Esophagus muscularis mucosa (tissue), 4 donors: ENCODE data around the gene MRPL48. TPM values are rescaled to one million over a fixed set of nuclear protein-coding genes. Genes with fewer than 3 reads are reported as not detected.

Experiments
- DNase-seq: peaks from one replicate; pipeline ENCODE4 v3.0.0-alpha.2; 2017; ENCODE audit errors: extremely low spot score
- H3K27ac ChIP-seq, 4 donors: fragments of 200-600 bp; sonication (generic); replicated peaks in 1 of 4; 1 replicate in 3 of 4; 2 replicates in 1 of 4; pipeline ENCODE4 v1.5.1; 2016 to 2019; ENCODE audit warnings: mild to moderate bottlenecking in 1 of 4
- H3K27me3 ChIP-seq, 4 donors: fragments of 200-600 bp; sonication (generic); one replicate each; pipeline versions ENCODE4 v1.5.1 to v1.6.0; 2016 to 2019
- H3K36me3 ChIP-seq, 4 donors: fragments of 200-600 bp; sonication (generic); one replicate each; pipeline ENCODE4 v1.5.1; 2016 to 2019
- H3K4me1 ChIP-seq, 4 donors: fragments of 200-600 bp; sonication (generic); one replicate each; pipeline ENCODE4 v1.5.1; 2016 to 2019
- H3K4me3 ChIP-seq, 4 donors: fragments of 200-600 bp; sonication (generic); 1 replicate in 2 of 4; 2 replicates in 2 of 4; pipeline ENCODE4 v1.5.1; 2016 to 2019; ENCODE audit warnings: mild to moderate bottlenecking in 4 of 4, moderate library complexity in 1 of 4
- H3K9me3 ChIP-seq, 4 donors: fragments of 200-600 bp; sonication (generic); 1 replicate in 3 of 4; 2 replicates in 1 of 4; pipeline ENCODE4 v1.5.1; 2016 to 2019
- EP300 ChIP-seq: sonication (generic); formaldehyde crosslinking; IDR thresholded peaks from one replicate; pipeline ENCODE4 v1.6.1; 2017; ENCODE audit warnings: antibody characterized with exemption
- POLR2A ChIP-seq: fragments of 450-650 bp; IDR thresholded peaks from one replicate; pipeline ENCODE4 v1.6.1; 2017; ENCODE audit warnings: antibody characterized with exemption, moderate library complexity, mild to moderate bottlenecking, low read depth
- POLR2AphosphoS5 ChIP-seq, 2 donors: sonication (generic); formaldehyde crosslinking; IDR thresholded peaks; one replicate each; pipeline ENCODE4 v1.6.1; 2017; ENCODE audit warnings: antibody characterized with exemption in 2 of 2
- WGBS: methylation state at CpG from one replicate; pipeline ENCODE4 v1.1.5; 2018; 5-methylcytosine and 5-hydroxymethylcytosine counted together
- intact Hi-C: fragments of 100-400 bp; cut with DNase I; formaldehyde crosslinking; loops from one replicate; pipeline ENCODE4 v1.15.1; 2023
- total RNA-seq, 4 donors: library from RNA; depleted of rRNA; stranded (reverse); fragments of >200 nt; gene quantifications; one replicate each; pipeline versions ENCODE4 v1.1.0 to v1.2.1, GENCODE V29; 2016
- TF ChIP-seq, protein P1 (sequence below), 3 experiments: fragments of 200-600 bp in 2 of 3; fragments of 450-650 bp in 1 of 3; sonication (generic) in 2 of 3; IDR thresholded peaks; one replicate each; pipeline ENCODE4 v1.5.1; 2017 to 2019; ENCODE audit warnings: antibody characterized with exemption in 3 of 3, mild to moderate bottlenecking in 2 of 3, moderate library complexity in 1 of 3

Gene MRPL48
- total RNA-seq, 4 donors from 2014 or later = 8.9 to 18.4 (median 11.5) TPM

DNA sequence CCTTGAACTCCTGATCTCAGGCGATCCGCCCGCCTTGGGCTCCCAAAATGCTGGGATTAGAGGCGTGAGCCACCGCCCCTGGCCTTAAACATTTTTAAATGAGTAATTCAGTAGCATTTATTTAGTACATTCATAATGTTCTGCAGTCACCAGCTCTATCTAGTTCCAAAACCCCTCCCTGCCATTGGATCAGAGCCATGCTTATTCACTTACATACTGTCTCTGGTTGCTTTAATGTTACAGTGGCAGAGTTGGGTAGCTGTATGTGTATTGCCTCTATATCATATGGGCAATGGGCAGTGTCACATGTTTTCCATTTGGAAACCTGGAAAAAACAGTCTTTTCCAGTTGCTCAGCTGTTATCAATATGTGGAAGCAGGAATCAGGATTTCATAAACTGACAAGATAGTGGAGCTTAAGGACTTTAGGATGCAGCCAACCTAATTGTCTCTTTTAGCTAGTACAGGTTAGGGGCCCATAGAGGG lies 78.5 kb downstream of the MRPL48 start:
- intact Hi-C loops = no loop called here
- peak overlapping the region; percentile 48 to 69 (median 53) for H3K27ac ChIP-seq
- H3K9me3 ChIP-seq = no peaks in the 10 kb centered on the region
- no peaks in the 10 kb centered on the region for H3K27me3 ChIP-seq
- no peak for TF ChIP-seq EP300
- H3K36me3 ChIP-seq = peaks cover 0 to 52% (median 24%) of the 10 kb centered on the region in 4 donors
- peaks cover 0 to 20% (median 17%) of the 10 kb centered on the region in 4 donors for H3K4me1 ChIP-seq
- H3K4me3 ChIP-seq = no peak overlapping the region
- DNase-seq = no peak
- WGBS = 79% methylated on average over 5 of the region's 5 CpGs

GRCh38 chr11:73866586-73866996 lies 78.9 kb downstream of the MRPL48 start:
- 71% methylated on average over 2 of the region's 2 CpGs for WGBS
- peak; percentile 55 to 83 for TF ChIP-seq POLR2AphosphoS5 (IDR thresholded peaks at IDR 0.05)
- TF ChIP-seq, protein P1, sequence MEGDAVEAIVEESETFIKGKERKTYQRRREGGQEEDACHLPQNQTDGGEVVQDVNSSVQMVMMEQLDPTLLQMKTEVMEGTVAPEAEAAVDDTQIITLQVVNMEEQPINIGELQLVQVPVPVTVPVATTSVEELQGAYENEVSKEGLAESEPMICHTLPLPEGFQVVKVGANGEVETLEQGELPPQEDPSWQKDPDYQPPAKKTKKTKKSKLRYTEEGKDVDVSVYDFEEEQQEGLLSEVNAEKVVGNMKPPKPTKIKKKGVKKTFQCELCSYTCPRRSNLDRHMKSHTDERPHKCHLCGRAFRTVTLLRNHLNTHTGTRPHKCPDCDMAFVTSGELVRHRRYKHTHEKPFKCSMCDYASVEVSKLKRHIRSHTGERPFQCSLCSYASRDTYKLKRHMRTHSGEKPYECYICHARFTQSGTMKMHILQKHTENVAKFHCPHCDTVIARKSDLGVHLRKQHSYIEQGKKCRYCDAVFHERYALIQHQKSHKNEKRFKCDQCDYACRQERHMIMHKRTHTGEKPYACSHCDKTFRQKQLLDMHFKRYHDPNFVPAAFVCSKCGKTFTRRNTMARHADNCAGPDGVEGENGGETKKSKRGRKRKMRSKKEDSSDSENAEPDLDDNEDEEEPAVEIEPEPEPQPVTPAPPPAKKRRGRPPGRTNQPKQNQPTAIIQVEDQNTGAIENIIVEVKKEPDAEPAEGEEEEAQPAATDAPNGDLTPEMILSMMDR (IDR thresholded peaks at IDR 0.05) = no peak
- Histone ChIP-seq H3K27me3 (no peaks in the 10 kb centered on the region), H3K9me3 (no peaks in the 10 kb centered on the region), H3K4me3 (no peak overlapping the region), H3K27ac (peak overlapping the region; percentile 48 to 69 (median 53)), H3K36me3 (peaks cover 0 to 52% (median 25%) of the 10 kb centered on the region in 4 donors), H3K4me1 (peaks cover 0 to 20% (median 17%) of the 10 kb centered on the region in 4 donors)
- intact Hi-C loops = no loop called here
- no peak for DNase-seq

DNA sequence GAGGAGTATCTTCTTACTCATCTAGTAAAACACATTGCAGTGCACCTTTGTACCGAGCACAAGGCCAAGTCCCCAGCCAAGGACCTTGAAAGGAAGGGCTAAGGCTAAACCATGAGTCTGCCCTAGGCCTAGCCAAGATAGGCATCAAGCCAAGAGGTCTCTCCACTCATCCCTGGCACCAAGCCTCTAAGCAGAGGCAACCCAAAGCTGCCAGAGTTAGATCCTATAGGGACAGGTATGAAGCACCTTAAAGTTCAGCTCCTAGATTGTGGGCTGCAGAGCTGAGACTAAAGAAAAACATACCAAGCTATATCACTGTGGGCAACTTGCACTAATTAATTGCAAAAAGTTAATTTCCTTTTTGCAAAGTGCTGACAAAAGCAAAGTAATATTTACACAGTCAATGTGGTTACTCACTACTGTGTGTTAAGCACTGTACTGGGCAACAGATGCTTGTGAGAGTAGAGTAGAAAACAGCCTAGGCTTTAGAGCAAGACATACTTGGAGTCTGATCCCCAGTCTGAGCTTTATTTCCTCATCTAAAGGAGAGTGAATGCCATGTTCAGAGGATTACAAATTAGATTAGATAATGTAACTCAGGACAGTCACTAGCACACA lies 81.8 kb downstream of the MRPL48 start:
- peaks cover 5 to 61% (median 36%) of the 10 kb centered on the region in 4 donors for H3K36me3 ChIP-seq

DNA sequence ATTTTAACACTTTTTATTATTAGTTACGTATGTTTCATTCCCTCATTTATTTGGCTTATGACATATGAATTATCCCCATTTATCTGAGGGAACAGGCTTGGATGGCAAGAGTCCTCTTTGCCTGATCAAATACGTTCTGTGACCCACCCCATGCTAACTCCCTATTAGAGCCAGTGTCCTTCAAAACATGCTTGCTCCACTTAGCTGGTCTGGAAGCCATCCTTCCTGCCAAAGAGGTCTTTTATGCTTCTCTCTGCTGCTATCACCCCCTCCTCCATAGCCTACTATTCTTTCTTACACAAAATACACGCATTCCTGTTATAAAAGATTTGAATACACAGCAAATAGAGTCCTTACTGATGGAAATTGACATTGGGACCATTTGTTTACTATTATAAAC lies 82.6 kb downstream of the MRPL48 start:
- no peaks in the 10 kb centered on the region for H3K9me3 ChIP-seq
- no peaks in the 10 kb centered on the region for H3K27me3 ChIP-seq
- H3K27ac ChIP-seq = no peak overlapping the region
- peaks cover 3 to 30% (median 28%) of the 10 kb centered on the region in 4 donors for H3K4me1 ChIP-seq
- TF ChIP-seq EP300 (no peak), POLR2AphosphoS5 (IDR thresholded peaks at IDR 0.05) (no peak), POLR2A (no peak)
- TF ChIP-seq, protein P1 (IDR thresholded peaks at IDR 0.05) = no peak
- intact Hi-C loops = no loop called here
- DNase-seq = no peak
- peaks cover 5 to 61% (median 32%) of the 10 kb centered on the region in 4 donors for H3K36me3 ChIP-seq
- H3K4me3 ChIP-seq = no peak overlapping the region
- 86% methylated on average over 3 of the region's 3 CpGs for WGBS

More for the DNA sequence above, 81.8 kb downstream of the MRPL48 start:
- Histone ChIP-seq H3K27me3 (no peaks in the 10 kb centered on the region), H3K4me1 (peaks cover 0 to 25% (median 20%) of the 10 kb centered on the region in 4 donors), H3K4me3 (no peak overlapping the region), H3K9me3 (no peaks in the 10 kb centered on the region), H3K27ac (no peak overlapping the region)
- 79% methylated on average over 1 of the region's 1 CpG for WGBS
- intact Hi-C loops = no loop called here
- DNase-seq = no peak
- TF ChIP-seq, protein P1 (IDR thresholded peaks at IDR 0.05) = no peak
- TF ChIP-seq POLR2A (no peak), EP300 (no peak), POLR2AphosphoS5 (IDR thresholded peaks at IDR 0.05) (no peak)

DNA sequence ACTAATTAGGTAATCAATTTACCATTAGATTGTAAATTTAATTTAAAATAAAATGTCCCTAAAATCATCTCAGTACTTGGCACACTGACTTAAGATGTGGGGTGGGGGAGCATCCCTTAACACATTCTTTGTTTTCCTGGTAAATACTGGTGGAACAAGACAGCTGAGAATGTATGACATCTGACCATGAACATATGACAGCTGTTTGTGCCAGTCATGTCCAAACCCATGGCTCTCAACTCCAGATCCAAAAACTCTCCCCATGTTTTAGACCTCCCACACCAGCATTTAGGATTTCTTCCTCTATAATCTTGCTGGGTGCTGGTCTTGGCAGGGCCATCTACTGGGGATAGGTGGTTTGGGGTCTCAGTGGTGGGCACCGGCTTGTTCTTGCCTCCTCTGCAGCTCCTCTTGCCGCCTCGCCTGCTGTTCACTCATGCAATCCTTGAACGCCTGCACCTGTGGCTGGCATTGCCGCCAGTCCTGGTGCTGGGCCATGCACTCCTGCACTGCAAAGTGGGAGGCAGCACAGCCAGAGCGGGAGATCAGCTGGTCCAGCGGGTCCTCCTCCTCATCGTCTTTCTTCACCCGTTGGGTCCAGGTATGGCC lies 85.2 kb downstream of the MRPL48 start:
- H3K27me3 ChIP-seq = no peaks in the 10 kb centered on the region
- no peaks in the 10 kb centered on the region for H3K9me3 ChIP-seq
- H3K4me1 ChIP-seq = peaks cover 16 to 33% (median 29%) of the 10 kb centered on the region in 4 donors
- intact Hi-C loops = no loop called here
- 87% methylated on average over 3 of the region's 9 CpGs for WGBS
- no peak overlapping the region for H3K4me3 ChIP-seq
- H3K36me3 ChIP-seq = peaks cover 5 to 60% (median 33%) of the 10 kb centered on the region in 4 donors
- DNase-seq = no peak
- no peak overlapping the region for H3K27ac ChIP-seq
- TF ChIP-seq POLR2AphosphoS5 (IDR thresholded peaks at IDR 0.05) (no peak), EP300 (no peak), POLR2A (no peak)
- TF ChIP-seq, protein P1 (IDR thresholded peaks at IDR 0.05) = no peak
